ENCODE results near the gene ROBO1.

DNA sequence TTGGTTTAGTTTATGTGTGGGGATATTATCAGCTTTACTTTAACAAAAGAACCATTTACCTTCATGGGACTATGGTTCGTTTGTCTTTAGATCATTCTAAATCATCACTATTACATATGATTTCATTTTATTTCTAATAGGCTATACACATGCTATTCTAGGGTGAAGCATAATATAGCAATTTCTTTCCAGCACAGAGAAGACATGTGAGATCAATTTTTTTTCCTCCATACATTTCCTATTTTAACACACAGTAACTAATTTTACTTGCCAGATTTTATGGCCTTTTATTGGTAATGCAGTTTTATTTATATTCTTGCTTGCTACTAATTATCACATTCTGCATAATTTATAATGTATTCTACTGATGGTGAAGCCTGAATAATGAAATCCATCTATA, 287.1 kb downstream of the ROBO1 start:
- TF ChIP-seq, protein P1, sequence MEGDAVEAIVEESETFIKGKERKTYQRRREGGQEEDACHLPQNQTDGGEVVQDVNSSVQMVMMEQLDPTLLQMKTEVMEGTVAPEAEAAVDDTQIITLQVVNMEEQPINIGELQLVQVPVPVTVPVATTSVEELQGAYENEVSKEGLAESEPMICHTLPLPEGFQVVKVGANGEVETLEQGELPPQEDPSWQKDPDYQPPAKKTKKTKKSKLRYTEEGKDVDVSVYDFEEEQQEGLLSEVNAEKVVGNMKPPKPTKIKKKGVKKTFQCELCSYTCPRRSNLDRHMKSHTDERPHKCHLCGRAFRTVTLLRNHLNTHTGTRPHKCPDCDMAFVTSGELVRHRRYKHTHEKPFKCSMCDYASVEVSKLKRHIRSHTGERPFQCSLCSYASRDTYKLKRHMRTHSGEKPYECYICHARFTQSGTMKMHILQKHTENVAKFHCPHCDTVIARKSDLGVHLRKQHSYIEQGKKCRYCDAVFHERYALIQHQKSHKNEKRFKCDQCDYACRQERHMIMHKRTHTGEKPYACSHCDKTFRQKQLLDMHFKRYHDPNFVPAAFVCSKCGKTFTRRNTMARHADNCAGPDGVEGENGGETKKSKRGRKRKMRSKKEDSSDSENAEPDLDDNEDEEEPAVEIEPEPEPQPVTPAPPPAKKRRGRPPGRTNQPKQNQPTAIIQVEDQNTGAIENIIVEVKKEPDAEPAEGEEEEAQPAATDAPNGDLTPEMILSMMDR (IDR thresholded peaks at IDR 0.05; ENCODE audit: low read length): no peak
- TF ChIP-seq EZH2 (optimal IDR thresholded peaks at IDR 0.05; ENCODE audit: low read depth, low read length): no peak
- TF ChIP-seq EZH2phosphoT487 (IDR thresholded peaks at IDR 0.05; ENCODE audit: low read length): no peak

Data from MM.1S (cell line).